HG03521 (cell line): ENCODE data around the gene PDE8A.
"Not testable (repeated sequence)": the region's sequence is repeated elsewhere in the genome, so short reads cannot be mapped to it uniquely, and the experiment has no call there.

Source experiments
- ATAC-seq: cut with Tn5 transposase; IDR thresholded peaks from one replicate; pipeline ENCODE4 v1.9.1; 2021; ENCODE audit warnings: mild to moderate bottlenecking, moderate library complexity; ENCODE audit not compliant: unreplicated experiment

PDE8A gene

GRCh38 chr15:84987949-84988624, 6.4 kb downstream of the PDE8A start:
- ATAC-seq = no peak

GRCh38 chr15:84988909-84989644, 7.4 kb downstream of the PDE8A start:
- no peak for ATAC-seq

- no peak for ATAC-seq
Measured at GRCh38 chr15:84990507-84990906, 8.9 kb downstream of the PDE8A start.

- ATAC-seq = no peak
Measured at GRCh38 chr15:84991014-84991712, 9.5 kb downstream of the PDE8A start.

GRCh38 chr15:84992157-84992944, 10.7 kb downstream of the PDE8A start:
- ATAC-seq = no peak

- no peak for ATAC-seq
Measured at GRCh38 chr15:84996055-84996454, 14.4 kb downstream of the PDE8A start.

- ATAC-seq = not testable (repeated sequence)
Measured at GRCh38 chr15:84996714-84997113, 15.1 kb downstream of the PDE8A start.

- ATAC-seq = not testable (repeated sequence)
Measured at GRCh38 chr15:84997214-84997613, 15.6 kb downstream of the PDE8A start.

GRCh38 chr15:85000189-85000864, 18.7 kb downstream of the PDE8A start:
- ATAC-seq = no peak

- no peak for ATAC-seq
Measured at GRCh38 chr15:85000937-85001336, 19.3 kb downstream of the PDE8A start.

- ATAC-seq = no peak
Measured at GRCh38 chr15:85002517-85002916, 20.9 kb downstream of the PDE8A start.

GRCh38 chr15:85003593-85004312, 22.1 kb downstream of the PDE8A start:
- no peak for ATAC-seq

- ATAC-seq = no peak
Measured at GRCh38 chr15:85004550-85004949, 22.9 kb downstream of the PDE8A start.

GRCh38 chr15:85005319-85005718, 23.7 kb downstream of the PDE8A start:
- ATAC-seq = no peak

GRCh38 chr15:85005746-85006145, 24.1 kb downstream of the PDE8A start:
- ATAC-seq = no peak

- ATAC-seq = no peak
Measured at GRCh38 chr15:85006201-85006600, 24.5 kb downstream of the PDE8A start.

- no peak for ATAC-seq
Measured at GRCh38 chr15:85006655-85007054, 25.0 kb downstream of the PDE8A start.

GRCh38 chr15:85007137-85007536, 25.5 kb downstream of the PDE8A start:
- ATAC-seq = no peak

- ATAC-seq = no peak
Measured at GRCh38 chr15:85007741-85008397, 26.2 kb downstream of the PDE8A start.
